Measurements from ENCODE around the gene HIPK1.
A peak's percentile ranks its signal among the peaks of the same experiment; 100 is the strongest.
"Not testable (repeated sequence)": the region's sequence is repeated elsewhere in the genome, so short reads cannot be mapped to it uniquely, and the experiment has no call there.

The HIPK1 gene

DNA sequence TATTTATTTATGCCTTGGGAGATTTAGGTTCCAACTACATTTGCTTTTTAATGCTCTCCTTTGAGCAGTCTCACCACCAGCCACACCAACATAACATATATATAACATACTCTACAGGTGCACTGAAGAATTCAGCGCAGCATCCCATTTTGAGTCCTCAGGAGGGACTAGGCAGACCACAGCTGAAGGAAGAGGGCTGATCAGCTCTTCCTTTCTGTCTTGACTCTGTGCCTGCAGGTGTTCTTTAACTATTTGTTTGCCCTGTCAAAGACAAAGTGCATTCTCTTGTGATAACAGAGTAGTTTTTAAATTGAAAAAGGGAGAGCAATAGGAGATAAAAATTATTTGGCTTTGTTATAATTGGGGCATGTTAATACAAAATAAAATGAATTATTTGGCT lies 17.0 kb downstream of the HIPK1 start:
- Histone ChIP-seq H3K36me3 (peaks cover 8 to 26% (median 13%) of the 10 kb centered on the region in 3 donors), H3K9me3 (no peaks in the 10 kb centered on the region), H3K4me1 (peaks cover 0 to 44% (median 28%) of the 10 kb centered on the region in 4 donors), H3K27me3 (no peaks in the 10 kb centered on the region), H3K27ac (no peak overlapping the region), H3K4me3 (no peak overlapping the region)
- intact Hi-C loops (cut with DNase I; ENCODE audit: low total_unique reads), result no loop called here
- DNase-seq, result no peak
- TF ChIP-seq, protein P1, sequence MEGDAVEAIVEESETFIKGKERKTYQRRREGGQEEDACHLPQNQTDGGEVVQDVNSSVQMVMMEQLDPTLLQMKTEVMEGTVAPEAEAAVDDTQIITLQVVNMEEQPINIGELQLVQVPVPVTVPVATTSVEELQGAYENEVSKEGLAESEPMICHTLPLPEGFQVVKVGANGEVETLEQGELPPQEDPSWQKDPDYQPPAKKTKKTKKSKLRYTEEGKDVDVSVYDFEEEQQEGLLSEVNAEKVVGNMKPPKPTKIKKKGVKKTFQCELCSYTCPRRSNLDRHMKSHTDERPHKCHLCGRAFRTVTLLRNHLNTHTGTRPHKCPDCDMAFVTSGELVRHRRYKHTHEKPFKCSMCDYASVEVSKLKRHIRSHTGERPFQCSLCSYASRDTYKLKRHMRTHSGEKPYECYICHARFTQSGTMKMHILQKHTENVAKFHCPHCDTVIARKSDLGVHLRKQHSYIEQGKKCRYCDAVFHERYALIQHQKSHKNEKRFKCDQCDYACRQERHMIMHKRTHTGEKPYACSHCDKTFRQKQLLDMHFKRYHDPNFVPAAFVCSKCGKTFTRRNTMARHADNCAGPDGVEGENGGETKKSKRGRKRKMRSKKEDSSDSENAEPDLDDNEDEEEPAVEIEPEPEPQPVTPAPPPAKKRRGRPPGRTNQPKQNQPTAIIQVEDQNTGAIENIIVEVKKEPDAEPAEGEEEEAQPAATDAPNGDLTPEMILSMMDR (IDR thresholded peaks at IDR 0.05), result no peak

DNA sequence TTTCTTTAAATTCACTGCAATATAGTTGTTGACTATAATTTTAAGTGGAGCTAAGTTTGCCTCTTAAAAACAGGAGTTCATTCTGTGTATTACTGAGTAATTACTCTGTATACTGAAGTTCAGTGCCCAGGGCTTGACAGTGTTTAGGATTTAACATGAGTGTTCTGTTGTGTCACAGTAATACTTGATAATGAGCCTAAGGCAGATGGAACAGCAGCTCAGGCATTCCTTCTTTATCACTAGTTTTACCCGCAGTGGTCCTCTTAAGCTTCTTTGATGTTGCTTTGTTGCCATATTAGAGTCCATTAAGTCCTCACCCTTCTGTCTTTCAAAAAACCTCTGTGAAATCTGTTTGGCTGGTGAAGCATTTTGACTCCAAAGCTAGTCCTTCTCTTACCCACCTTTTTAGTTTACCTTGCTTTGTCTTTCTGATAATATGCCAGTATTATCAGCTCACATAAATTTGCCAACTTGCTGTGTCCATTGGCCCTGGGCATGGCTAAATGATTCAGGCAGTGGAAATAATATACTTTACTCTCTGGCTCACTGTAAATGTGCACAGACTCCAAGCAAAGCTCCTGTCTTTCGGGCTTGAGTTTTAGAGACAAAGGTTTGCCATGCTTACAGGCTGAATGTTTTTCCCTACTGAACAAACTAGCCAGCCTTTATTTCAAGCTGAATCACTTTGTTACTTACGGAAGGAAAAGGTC lies 17.7 kb downstream of the HIPK1 start:
- peaks cover 0 to 48% (median 28%) of the 10 kb centered on the region in 4 donors for H3K4me1 ChIP-seq

DNA sequence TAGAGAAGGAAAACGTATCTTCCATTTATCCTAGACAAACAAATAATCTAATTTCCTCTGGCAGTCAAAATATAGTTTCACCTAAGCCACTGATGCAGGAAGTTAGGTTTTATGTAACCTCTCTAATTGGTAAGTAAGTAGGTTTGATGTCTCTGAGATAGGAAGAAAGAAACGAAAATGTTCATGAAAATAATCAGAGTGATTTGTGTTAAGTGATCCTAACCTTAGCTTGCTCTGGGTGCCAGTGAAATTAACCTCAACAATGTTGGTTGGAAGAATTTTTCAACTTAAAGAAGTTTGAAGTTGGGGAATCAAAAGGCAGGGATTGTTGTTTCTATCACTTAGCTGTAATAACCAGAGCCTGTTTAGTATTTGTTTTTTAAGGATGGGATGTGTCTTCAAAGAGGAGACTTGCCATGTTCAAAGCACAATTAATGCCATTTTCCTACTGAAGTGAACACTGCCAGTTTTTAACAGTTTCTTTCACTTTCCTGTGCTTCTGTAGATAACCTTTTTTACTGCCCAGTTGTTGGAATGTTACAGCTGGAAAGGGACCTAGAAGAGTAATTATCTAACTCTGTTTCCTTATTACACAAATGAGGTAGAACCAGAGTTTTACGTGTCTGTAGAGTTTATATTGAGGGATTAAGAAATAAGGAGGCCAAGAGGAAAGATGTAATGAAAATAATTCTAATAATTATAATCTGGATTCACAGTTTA lies 18.4 kb downstream of the HIPK1 start:
- H3K4me3 ChIP-seq, result no peak overlapping the region
- intact Hi-C loops (cut with DNase I; ENCODE audit: low total_unique reads), result no loop called here
- H3K27ac ChIP-seq, result peak overlapping the region; percentile 40 to 50

More for the DNA sequence above, 17.7 kb downstream of the HIPK1 start:
- TF ChIP-seq, protein P1 (IDR thresholded peaks at IDR 0.05), result no peak
- Histone ChIP-seq H3K9me3 (no peaks in the 10 kb centered on the region), H3K4me3 (no peak overlapping the region), H3K27me3 (no peaks in the 10 kb centered on the region), H3K27ac (peak overlapping the region; percentile 40 to 50), H3K36me3 (peaks cover 3 to 18% (median 8%) of the 10 kb centered on the region in 3 donors)
- no peak for DNase-seq
- intact Hi-C loops (cut with DNase I; ENCODE audit: low total_unique reads), result no loop called here

DNA sequence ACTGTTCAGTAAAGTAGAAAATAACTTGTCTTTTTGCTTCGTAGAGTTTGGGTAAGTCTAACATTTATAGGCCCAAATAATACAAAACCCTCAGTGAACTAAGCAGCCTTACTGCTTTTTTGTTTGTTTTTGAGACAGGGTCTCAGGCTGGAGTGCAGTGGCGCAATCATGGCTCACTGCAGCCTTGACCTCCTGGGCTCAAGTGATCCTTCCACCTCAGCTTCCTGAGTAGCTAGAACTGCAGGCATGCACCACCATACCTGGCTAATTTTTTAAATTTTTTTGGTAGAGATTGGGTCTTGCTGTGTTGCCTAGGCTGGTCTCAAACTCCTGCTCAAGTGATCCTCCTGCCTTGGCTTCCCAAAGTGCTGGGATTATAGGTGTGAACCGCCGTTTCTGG lies 19.0 kb downstream of the HIPK1 start:
- H3K27ac ChIP-seq, result peak overlapping the region; percentile 40 to 50
- DNase-seq; H3K36me3 ChIP-seq; H3K27me3 ChIP-seq; intact Hi-C loops (cut with DNase I; ENCODE audit: low total_unique reads); H3K9me3 ChIP-seq; H3K4me3 ChIP-seq: not testable (repeated sequence)
- peaks cover 0 to 58% (median 28%) of the 10 kb centered on the region in 4 donors for H3K4me1 ChIP-seq

More for the DNA sequence above, 18.4 kb downstream of the HIPK1 start:
- Histone ChIP-seq H3K4me1 (peaks cover 0 to 55% (median 28%) of the 10 kb centered on the region in 4 donors), H3K9me3 (no peaks in the 10 kb centered on the region), H3K27me3 (no peaks in the 10 kb centered on the region), H3K36me3 (peaks cover 0 to 11% (median under 1%) of the 10 kb centered on the region in 3 donors)
- DNase-seq, result no peak
- TF ChIP-seq, protein P1 (IDR thresholded peaks at IDR 0.05), result no peak

DNA sequence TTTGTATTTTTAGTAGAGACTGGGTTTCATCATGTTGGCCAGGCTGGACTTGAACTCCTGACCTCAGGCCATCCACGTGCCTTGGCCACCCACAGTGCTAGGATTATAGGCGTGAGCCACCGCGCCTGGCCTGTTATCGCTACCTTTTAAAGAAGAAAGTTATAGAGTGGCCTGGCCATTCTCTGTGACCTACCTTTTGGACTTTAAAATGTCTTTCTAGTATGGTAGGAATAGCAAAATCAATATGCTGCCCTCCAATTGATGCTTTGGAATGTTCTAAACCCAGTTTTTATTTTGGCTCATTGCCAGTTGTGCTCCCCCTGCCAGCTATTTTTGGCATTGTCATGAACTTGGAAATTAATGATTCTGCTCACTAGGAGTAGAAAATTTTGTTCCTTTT lies 19.9 kb downstream of the HIPK1 start:
- peaks cover 0 to 58% (median 28%) of the 10 kb centered on the region in 4 donors for H3K4me1 ChIP-seq
- DNase-seq, result peak; percentile 27 to 71
- H3K9me3 ChIP-seq, result no peaks in the 10 kb centered on the region
- H3K4me3 ChIP-seq, result no peak overlapping the region
- TF ChIP-seq, protein P1 (IDR thresholded peaks at IDR 0.05), result peak; percentile 30 to 63
- peaks cover 0 to 7% (median 6%) of the 10 kb centered on the region in 3 donors for H3K36me3 ChIP-seq
- no peaks in the 10 kb centered on the region for H3K27me3 ChIP-seq
- H3K27ac ChIP-seq, result peak overlapping the region; percentile 40 to 50
- intact Hi-C loops (cut with DNase I; ENCODE audit: low total_unique reads), result no loop called here

DNA sequence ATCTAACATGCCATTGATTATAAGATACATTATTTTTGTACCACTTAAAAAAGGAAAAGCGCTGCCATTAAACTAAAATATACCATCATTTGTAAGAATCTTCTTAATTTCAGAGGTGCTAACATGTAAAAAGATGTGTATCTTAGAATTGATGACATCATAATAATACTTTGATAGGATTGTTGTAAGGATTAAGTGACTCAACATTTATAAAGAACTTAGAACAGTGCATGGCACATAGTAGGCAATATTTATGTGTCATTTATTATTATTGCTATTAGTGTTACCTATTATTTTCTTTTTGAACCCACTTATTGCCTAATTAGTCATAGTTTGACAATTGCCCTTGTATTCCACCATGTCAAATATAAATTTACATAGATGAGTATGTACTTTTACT lies 21.8 kb downstream of the HIPK1 start:
- no peak overlapping the region for H3K4me3 ChIP-seq
- no peaks in the 10 kb centered on the region for H3K9me3 ChIP-seq
- peaks cover 8 to 24% (median 22%) of the 10 kb centered on the region in 3 donors for H3K36me3 ChIP-seq
- peaks cover 0 to 56% (median 28%) of the 10 kb centered on the region in 4 donors for H3K4me1 ChIP-seq
- no peaks in the 10 kb centered on the region for H3K27me3 ChIP-seq
- intact Hi-C loops (cut with DNase I; ENCODE audit: low total_unique reads), result no loop called here
- no peak overlapping the region for H3K27ac ChIP-seq
- no peak for DNase-seq
- TF ChIP-seq, protein P1 (IDR thresholded peaks at IDR 0.05), result no peak
